Fibroblast of skin of back (primary cell): ENCODE measurements around the gene DRAXIN.

ENCODE experiments used
- DNase-seq: peaks from one replicate; pipeline ENCODE4 v3.0.0-alpha.2; 2013

The DRAXIN gene

DNA sequence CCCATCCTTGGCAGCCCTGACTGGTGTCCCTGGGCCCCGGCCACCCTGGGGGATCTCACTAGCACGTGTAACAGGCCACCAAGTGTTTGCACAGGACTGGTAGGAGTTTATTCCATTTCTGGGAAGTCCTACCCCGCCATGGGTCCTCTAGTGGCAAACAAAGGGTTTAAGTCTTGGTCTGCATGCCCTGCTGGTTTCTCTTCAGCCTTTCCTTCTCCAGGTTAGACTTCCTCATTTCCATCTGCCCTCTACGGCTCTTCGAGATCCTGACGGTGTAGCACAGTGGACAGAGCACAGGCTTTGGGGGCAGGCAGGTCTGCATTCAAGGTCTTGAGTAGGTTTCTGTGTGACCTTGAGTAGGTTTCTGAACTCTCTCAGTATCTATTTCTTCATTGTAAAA lies 47.3 kb downstream of the DRAXIN start:
- DNase-seq = no peak

DNA sequence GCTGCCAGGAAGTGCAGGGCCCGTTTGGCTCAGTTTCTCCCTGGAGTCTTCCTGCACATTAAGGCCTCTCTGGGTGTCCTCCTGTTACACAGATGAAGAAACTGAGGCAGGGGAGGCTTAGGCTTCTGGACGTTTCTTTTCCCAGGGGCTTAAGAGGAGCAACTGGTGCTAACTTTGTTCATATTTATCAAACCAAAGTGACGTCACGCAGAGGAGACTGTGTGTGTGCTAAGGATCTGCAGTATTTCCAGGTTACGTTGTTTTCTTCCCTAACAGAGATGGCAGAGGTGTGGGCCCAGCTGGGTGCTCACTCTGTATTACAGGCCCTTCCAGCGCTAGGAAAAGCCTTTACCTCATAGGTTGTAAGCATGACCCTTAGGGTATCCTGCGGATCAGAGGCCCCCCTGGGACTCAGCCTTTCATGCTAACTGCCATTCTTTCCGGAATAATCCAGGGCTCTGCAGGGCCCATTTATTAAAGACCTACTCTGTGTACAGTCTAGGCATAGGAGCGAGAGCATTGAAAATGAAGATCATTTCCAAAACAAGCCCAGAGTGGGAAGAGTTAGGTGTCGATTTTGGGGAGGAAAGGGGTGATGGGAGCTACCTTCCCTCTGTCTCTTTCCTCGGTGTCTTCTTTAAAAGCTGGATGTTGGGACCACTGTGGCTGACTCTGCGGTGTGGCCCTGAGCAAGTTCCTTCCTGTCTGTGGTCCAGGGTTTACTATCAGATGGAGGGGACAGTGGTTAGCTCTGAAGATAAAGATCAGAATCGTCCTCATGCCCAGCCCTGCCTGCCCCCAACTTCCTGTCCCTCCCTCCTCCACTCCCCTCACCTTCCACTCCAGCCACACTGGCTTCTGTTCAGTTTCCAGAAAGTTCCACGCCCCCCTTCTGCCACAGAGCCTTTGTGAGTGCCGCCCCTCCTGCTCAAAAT lies 49.0 kb downstream of the DRAXIN start:
- no peak for DNase-seq

DNA sequence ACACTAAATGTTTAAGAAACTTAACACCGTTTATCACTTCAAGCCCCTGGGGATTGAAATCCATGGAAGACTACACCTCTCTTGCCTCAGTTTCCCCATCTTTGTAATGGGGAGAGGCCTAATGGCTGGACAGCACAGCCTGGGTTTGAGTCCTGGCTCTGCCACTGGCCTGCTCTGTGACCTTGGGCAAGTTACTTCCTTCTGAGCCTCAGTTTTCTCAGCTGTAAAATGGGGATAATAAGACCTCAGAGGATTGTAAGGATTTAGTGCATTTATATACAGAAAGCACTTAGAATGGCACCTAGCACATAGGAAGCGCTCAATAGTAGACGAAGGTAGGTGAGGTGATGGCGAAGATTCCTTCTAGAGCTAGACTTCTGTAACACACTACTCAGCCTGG lies 50.0 kb downstream of the DRAXIN start:
- no peak for DNase-seq

DNA sequence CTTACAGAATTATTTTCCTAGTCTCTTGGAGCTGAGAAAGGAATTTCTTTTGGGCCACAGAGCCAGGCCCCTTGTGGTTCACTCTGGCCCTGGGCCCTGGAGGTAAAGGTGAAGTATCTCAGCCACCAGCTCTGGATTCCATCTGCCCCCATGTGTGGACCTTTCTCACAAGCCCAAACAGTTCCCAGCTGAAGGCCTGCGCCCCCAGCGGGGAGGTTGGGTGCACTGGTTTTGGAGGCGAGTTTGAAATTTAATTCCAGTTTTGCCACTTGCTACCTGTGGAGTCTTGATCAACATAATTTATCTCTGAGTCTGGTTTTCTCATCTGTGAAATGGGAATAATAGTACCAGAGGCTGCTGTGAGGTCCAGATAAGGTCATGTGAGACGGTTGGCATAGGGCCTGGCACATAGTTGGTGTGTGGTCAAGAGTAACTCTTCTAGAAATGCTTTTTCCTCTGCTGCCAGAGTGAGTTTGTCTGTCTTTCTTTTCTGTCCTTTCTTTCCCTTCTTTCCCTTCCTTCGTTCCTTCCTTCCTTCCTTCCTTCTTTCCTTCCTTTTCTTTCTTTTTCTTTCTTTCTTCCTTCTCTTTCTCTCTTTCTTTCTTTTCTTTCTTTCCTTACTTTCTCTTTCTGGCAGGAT lies 50.5 kb downstream of the DRAXIN start:
- DNase-seq = no peak

DNA sequence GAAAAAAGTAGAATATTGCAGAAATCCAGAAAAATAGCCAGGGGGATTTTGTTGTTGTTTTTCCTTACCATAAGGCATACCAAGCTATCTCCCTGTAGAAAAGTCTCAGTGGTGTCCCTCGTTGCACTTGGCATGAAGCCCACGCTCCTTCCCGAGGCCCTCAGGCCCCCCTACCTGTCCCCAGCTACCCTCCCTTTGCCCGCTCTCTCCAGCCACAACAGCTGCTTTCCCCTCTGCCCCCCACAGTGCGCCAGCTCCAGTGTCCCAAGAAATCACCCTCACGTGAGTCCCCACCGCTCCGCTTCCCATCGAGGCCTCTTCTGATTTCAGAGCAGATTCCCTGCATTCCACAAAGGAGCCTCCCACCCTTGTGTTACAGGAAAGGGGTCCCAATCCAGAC lies 52.8 kb downstream of the DRAXIN start:
- DNase-seq = no peak

DNA sequence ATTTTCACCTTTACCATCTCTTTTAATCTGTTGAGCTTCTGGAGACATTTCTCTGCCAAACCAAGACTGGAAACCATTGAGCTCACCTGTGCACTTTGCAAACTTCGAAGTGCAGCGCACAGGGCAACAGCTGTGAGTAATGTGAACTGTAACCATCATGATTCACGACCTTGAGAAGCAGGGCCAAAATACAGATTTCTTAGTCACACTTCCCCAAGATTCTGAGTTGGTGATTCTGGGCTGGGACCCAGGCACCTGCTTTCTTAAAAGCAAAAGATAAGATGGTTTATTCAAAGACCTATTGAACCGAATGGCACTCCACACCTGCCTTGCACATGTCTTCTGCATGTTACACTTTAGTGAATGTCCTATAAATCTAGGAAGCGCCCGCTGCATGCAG lies 54.6 kb downstream of the DRAXIN start:
- DNase-seq = no peak

DNA sequence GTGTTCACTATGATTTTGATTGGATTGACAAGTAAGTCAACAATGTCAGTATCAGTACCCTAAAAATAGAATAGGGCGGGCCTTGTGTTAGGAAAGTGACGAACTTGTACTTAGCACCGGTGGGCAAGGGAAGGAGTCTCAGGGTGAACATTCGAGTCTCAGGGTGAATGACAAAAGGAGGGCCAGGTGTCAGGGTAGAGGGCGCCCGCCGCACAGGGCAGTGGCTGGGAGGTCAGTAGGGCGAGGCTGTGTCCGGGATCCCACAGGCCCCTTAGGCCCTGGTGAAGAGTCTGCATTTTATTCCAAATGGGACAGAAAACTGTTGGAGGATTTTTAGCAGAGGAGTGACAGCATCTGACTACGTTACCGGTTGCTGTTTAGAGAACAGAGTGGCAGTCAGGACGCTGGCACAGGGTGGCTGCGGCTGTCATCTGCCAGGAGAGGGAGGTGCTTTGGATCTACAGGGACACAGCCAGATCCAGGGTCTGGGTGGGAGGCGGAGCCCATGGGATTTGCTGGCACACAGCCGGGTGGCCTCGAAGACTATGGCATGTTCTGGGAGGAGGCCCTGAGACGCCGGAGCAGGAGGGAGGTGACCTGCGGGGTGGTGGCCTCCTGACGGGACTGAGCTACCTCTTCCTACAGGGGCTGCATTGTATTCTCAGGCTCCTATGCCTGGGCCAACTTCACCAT lies 55.4 kb downstream of the DRAXIN start:
- no peak for DNase-seq

DNA sequence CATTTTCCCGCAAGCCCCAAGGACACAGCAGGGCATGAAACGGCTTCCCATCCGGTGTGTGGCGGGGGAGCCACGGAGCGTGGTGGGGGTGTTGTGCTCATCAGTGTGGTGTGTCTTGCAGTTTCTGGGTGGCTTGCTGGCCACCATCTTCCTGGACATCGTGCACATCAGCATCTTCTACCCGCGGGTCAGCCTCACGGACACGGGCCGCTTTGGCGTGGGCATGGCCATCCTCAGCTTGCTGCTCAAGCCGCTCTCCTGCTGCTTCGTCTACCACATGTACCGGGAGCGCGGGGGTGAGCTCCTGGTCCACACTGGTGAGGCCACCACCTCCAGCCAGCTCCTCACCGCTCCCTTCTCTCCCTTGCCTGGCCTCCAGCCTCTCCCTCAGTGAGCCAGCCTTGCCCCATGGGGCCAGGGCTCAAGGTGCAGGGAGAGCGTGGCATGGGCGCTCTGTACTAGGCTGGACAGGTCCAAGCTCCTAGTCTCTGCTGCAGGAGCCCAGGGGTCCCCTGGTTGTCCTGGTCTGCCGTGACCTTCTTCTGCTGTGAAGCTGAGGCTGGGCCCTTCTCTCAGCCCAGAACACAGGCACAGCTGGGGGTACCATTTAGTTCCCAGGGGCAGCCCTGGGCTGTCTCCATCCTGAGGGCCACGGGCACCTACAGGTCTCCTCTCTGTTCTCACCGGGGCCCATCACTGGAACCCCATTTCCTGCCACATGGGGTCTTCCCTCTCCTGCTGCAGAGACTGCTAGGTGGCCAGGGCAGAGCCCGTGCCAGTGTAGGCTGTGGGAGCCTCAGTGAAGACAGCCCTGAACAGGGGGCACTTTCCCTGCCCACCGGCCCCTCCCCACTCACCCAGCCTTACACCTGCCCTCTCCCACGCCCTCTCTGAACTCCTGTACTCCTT lies 57.0 kb downstream of the DRAXIN start:
- DNase-seq = no peak

DNA sequence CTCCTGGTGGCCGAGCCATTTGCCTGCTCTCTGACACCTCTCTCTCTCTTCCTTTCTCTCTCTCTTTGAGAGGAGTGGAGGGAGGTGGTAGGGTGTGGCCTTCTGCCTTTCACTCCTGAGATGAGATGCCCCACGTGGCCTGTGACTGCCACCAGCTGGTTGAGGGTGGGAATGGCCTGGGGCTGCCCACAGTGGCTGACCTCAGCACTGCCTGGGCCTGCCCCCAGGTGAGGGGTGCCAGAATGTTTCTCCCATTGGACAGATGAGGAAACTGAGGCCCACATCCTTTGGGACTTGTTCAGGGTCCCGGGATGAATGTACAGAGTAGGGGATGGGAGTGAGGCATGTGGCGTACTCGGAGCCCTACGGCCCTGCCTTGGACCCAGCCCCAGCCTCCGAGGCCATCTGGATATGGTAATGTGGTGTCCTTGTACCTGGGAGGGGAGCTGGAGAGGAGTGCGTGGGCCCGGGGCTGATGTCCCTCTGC lies 57.7 kb downstream of the DRAXIN start:
- no peak for DNase-seq

DNA sequence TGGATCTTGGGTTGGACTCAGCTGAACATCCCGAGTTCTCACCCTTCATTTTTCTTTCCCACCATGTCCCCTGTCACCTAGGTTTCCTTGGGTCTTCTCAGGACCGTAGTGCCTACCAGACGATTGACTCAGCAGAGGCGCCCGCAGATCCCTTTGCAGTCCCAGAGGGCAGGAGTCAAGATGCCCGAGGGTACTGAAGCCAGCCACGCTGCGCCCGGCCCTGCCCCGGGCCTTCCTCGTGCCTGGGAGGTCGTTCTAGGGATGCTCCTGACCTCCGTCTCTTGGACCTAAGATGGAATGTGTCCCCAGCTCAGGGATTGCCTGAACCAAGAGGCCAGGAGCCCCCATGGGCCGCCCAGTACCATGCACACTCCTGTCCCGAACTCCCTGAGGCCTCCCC lies 58.5 kb downstream of the DRAXIN start:
- no peak for DNase-seq

DNA sequence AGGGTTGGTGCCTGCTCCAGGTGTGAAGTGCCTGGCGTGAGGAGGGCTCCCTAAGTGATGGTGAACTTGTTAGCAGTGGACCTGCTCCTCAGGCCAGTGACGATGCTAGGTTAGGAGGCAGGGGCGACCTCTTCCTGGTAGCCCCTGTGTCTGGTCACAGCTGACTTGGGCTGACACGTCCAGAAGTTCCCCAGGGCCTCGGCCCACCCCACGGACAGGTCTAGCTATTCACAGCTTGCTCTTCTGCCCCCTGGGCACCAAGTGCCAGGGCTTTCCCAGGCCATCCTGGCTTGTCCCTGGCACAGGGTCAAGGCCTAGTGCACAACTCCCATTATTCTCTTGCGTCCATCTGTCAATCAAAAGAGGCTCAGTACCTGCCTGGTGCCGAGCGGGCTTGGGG lies 59.6 kb downstream of the DRAXIN start:
- no peak for DNase-seq

DNA sequence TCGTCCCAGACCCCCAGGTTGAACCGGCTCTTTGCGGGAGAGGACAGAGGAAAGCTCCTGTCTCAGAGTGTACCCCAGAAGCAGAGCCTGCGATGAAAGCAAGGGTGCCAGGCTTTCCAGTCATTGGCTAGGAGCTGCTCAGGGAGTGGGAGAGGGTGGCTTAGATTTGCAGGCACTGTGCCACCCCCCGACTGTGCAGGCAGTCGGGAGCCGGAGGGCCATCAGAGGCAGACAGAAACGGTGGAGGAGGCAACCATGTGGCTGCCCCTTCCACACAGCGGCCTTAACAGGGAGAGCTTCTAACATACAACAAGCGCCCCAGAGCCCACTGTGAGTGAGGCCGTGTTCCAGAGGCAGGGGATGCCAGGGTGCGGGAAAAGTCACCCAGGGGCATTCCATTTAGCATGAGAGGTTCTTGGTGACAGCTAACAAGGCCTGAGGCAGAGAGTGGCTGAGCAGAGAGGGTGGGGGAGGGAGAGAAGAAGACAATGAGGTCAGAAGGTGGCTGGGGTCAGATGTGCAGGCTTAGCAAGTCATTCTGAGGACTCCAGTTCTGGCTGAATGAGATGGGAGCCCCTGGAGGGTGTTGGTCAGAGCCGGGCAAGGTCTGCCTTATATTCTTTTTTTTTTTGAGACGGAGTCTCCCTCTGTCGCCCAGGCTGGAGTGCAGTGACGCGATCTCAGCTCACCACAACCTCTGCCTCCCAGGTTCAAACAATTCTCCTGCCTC lies 61.0 kb downstream of the DRAXIN start:
- no peak for DNase-seq

DNA sequence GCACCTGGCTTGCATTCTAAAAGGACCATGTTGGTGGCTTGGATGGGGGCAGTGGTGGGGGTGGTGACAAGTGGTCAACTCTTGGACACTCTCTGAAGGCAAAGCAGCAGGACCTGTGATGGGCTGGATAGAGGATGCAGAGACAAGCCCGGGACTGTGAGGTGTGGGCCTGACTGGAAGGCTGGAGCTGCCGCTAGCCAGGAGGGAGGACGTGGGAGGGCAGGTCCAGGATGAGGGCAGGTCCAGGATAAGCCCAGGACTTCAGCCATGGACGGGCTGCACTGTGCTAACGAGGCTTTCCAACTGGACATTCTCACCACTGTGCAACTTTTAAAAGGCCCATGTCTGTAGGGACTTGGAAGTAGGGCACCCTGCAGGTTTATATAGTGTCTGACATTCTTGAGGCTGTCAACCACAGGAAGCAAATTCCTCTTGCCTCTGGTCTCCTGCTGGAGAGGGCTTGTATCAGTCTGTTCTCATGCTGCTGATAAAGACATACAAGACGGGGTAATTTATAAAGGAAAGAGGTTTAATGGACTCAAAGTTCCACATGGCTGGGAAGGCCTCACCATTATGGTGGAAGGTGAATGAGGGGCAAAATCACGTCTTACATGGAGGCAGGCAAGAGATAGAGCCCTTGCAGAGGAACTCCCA lies 62.2 kb downstream of the DRAXIN start:
- DNase-seq = peak; percentile 58

DNA sequence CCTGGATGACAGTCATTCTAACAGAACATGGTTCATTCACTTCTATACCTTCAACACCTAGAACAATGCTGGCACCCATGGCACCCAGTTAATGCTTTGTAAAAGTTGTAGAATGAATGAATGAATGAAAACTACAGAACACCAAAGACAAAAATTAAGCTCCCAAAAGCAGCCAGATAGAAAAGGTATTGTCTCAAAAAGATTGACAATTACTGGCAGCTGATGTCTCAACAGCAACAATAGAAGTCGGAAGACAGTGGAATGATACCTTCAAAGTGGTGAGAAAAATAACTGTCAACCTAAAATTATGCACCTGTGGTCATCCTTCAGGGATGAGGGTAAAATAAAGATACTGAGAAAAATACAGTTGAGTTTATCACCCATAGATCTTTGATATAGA lies 65.5 kb downstream of the DRAXIN start:
- DNase-seq = no peak

DNA sequence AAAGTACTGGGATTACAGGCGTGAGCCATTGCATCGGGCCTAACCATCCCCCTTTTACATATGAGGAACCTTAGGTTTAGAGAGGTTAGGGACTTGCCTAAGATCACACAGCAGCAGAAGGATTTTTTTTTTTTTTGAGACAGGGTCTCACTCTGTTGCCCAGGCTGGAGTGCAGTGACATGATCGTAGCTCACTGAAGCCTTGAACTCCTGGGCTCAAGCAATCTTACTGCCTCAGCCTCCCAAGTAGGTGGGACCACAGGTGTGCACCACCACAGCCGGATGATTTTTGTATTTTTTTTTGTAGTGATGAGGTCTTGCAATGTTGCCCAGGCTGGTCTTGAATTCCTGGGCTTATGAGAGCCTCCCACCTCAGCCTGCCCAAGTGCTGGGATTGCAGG lies 68.3 kb downstream of the DRAXIN start:
- no peak for DNase-seq

DNA sequence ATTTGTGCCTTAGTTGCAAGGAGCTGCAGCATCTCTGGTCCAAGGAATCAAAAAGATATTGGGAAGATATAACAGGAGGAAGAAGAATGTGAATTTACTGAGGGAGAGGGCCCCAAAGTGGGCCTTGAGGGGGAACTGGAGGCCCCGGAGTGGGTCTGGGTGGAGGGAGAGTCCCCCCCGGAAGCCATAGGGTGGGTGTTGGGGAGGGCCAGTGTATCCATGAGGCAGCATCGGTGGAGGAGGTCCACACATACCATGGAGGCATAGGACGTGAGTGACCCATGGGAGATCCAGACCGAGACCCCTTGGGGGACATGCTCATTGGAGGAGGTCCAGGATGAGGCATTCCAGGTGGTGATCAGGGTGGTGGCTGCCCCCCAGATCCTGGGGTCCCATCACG lies 69.8 kb downstream of the DRAXIN start:
- DNase-seq = no peak

DNA sequence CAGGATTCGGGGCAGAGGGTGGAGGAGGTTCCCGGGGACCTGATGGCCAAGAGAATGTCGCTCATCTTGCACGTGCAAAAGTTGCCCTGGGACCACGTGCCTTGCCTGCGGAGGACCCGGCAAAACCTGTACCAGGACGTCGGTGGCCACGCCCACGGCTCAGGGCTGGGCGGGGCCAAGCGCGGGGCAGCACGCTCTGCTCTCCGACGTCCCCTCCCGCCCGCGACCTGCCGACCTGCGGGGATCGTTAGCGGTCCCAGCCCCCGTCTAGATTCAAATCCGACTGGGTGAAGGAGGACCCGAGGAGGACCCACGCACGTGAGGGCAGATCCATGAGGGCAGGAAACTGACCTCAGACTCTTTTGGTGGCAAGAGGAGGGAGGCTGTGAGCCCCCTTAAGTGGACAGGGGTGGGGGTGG lies 70.5 kb downstream of the DRAXIN start, which contains the start of gene C1orf167:
TSS of gene C1orf167 (plus strand) at position 206 of the 419 bp plus-strand sequence. CDS start 2,208 bp downstream, outside the sequence.
- no peak for DNase-seq

DNA sequence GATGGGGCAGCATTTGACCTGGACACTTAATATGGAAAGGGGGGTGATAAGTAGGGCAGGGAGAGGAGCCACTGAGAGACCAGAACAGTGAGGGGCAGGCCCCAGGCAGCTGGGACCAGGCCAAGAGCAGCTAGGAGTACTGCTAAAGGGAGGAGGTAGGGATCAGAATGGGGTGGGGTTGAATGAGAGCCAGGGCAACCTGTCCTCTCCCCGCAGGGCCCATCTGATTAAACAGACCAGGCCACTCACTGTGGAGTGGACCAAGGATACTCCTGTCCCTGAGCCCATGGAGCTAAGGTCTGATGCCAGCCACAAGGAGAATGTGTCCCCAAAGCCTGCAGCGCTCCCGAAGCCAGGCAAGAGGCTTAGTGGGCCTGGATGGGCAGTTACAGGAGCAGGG lies 72.6 kb downstream of the DRAXIN start:
- no peak for DNase-seq

DNA sequence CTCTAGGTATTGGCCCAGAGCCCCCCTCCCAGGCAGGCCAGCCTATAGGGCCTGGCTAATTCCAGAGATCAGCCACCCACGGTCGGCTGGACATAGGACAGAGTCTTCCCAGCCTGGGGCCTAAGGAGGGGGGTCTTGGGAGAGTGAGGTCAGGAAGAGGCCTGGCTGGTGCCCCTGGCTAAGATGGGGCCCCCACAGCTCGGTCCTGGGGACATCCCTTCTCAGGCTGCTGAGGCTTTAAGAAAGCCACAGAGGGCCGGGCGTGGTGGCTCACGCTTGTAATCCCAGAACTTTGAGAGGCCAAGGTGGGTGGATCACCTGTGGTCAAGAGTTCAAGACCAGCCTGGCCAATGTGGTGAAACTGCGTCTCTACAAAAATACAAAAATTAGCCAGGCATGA lies 73.0 kb downstream of the DRAXIN start:
- no peak for DNase-seq

DNA sequence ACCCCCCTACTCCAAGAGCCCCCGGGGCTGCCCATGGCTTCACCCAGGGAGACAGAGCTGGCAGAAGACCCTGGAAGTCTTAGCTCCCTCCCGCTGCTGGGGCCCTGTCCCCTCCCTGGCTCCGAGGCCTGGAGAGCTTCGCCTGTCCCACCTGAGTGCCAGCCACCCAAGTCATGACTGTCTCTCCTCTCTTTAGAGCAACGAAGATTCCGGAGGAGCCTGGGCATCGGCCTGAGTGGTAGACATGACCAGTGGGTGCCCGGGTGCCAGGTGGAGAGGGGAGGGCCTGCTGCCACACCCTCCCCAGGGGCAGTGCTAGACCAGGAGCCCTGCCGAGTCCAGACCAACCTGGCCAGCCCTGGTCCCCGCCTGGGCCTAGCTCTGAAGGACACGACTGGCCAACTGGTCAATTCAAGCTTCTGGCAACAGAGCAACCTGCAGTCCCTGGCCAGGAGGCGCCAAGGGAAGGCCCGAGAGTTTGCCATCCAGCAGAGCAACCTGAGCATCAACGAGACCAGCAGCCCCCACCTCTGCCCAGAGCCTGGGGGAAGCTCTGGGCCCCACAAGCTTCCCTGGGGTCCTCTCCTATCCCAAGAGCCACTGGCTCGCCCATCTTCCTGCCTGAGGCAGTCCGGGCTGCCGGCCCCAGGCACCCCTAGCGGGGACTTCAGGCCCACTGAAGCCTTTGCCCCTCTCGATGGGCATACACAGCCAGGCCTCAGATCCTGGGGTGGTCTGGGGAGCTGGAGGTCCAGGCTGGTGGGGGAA lies 74.3 kb downstream of the DRAXIN start:
- no peak for DNase-seq
